Heart right ventricle (tissue), 16 donors: ENCODE results near the gene RASGRF2. TPM values are rescaled to one million over a fixed set of nuclear protein-coding genes. Genes with fewer than 3 reads are reported as not detected.
"Not testable (repeated sequence)": the region's sequence is repeated elsewhere in the genome, so short reads cannot be mapped to it uniquely, and the experiment has no call there.

Source experiments
- ATAC-seq, 8 donors: fragments of 200-7000 bp; cut with Tn5 transposase; one replicate each; pipeline ENCODE4 v1.9.1; 2020; ENCODE audit warnings: mild to moderate bottlenecking in 8 of 8, moderate library complexity in 8 of 8, moderate number of reproducible peaks in 1 of 8
- DNase-seq, 2 donors: peaks; one replicate each; pipeline ENCODE4 v3.0.0-alpha.2; 2020
- H3K27ac ChIP-seq, 10 donors: fragments of 200-600 bp; sonication (generic) in 2 of 10; one replicate each; pipeline versions ENCODE4 v1.5.0 to v1.8.0; 2020 to 2022; ENCODE audit warnings: mild to moderate bottlenecking in 3 of 10
- H3K27me3 ChIP-seq, 7 donors: fragments of 200-600 bp; one replicate each; pipeline ENCODE4 v1.8.0; 2021 to 2022; ENCODE audit warnings: mild to moderate bottlenecking in 2 of 7
- H3K36me3 ChIP-seq, 9 donors: fragments of 200-600 bp; sonication (generic) in 1 of 9; one replicate each; pipeline versions ENCODE4 v1.5.0 to v1.8.0; 2020 to 2022; ENCODE audit warnings: mild to moderate bottlenecking in 2 of 9
- H3K4me1 ChIP-seq, 9 donors: fragments of 200-600 bp; sonication (generic) in 1 of 9; one replicate each; pipeline versions ENCODE4 v1.5.0 to v1.8.0; 2020 to 2022; ENCODE audit warnings: mild to moderate bottlenecking in 4 of 9
- H3K4me3 ChIP-seq, 10 donors: fragments of 200-600 bp; sonication (generic) in 2 of 10; one replicate each; pipeline versions ENCODE4 v1.5.0 to v1.8.0; 2020 to 2022; ENCODE audit warnings: mild to moderate bottlenecking in 7 of 10, moderate library complexity in 2 of 10
- H3K9me3 ChIP-seq, 11 donors: fragments of 200-600 bp in 10 of 11; sonication (generic) in 2 of 11; one replicate each; pipeline versions ENCODE4 v1.5.0 to v1.8.0; 2013 to 2022; ENCODE audit warnings: mild to moderate bottlenecking in 2 of 11, control low read depth in 1 of 11, moderate library complexity in 1 of 11
- WGBS, 2 donors: extraction: QIAGEN DNeasy Blood & Tissue Kit; methylation state at CpG; one replicate each; pipeline ENCODE4 v1.1.7; 2013; ENCODE audit warnings: inconsistent platforms in 1 of 2; 5-methylcytosine and 5-hydroxymethylcytosine counted together
- intact Hi-C, 10 donors: fragments of 100-400 bp; cut with DNase I; formaldehyde crosslinking; loops; one replicate each; pipeline versions ENCODE4 v1.11.1 to v1.14.2; 2022
- polyA plus RNA-seq, 2 donors: library from polyadenylated mRNA; stranded (reverse); fragments of 200-250 nt; gene quantifications; one replicate each; pipeline ENCODE4 v1.2.3, GENCODE V29; 2013
- total RNA-seq, 10 donors: library from RNA; stranded (reverse); fragmentation: NEBNext Ultra II Directional in 3 of 10; extraction: Animal tissue kit (Norgen Biotek cat#: 25700) in 3 of 10; gene quantifications; one replicate each; pipeline versions ENCODE4 v1.2.1 to v1.2.4, GENCODE V29; 2021 to 2023
- TF ChIP-seq, protein P1 (sequence below), 9 donors: fragments of 200-600 bp; sonication (generic) in 2 of 9; IDR thresholded peaks; one replicate each; pipeline versions ENCODE4 v1.5.0 to v1.8.0; 2021 to 2022; ENCODE audit warnings: antibody characterized with exemption in 9 of 9, mild to moderate bottlenecking in 5 of 9, moderate library complexity in 1 of 9
- donor health status: Arrhythmogenic right ventricular cardiomyopathy.
- donor health status: ischemic (EF 13 %, LVEDD 7.1; RV severe dilation, severe dysfunction).
- donor health status: healthy with polysubstance abuse.
- donor health status: DM: no; HTN: yes; CAD: no.
- donor health status: DM: no; HTN: no; CAD: no.
- donor health status: ischemic (EF 25% LVEDD 6.9; RV normal size, moderate dysfunction).
- donor health status: ischemic (EF 25% LVEDD 5.7; RV mildly dilated, moderate dysfunction).
- donor health status: healthy.
- donor health status: DM: yes; HTN: yes; CAD: no.
- donor health status: Ischemic cardiomyopathy.
- donor health status: ischemic (EF 35%, LVEDD 5.7; RV mildly dilated, moderate dysfunction).
- donor health status: nonischemic (EF 11% LVEDD 7.7; RV severe dilation, severe dysfunction).
- donor health status: DM: yes; HTN: yes; CAD: no.
- donor health status: PGD.
- donor health status: ischemic (EF 29% LVEDD 5.4; RV normal size, mild dysfunction).
- donor health status: nonischemic (EF 23%, LVEDD 6.1; RV moderate dilation, normal function).

Gene RASGRF2
- total and polyA plus RNA-seq, 12 donors = 2.9 to 13.4 (median 6.8) TPM

DNA sequence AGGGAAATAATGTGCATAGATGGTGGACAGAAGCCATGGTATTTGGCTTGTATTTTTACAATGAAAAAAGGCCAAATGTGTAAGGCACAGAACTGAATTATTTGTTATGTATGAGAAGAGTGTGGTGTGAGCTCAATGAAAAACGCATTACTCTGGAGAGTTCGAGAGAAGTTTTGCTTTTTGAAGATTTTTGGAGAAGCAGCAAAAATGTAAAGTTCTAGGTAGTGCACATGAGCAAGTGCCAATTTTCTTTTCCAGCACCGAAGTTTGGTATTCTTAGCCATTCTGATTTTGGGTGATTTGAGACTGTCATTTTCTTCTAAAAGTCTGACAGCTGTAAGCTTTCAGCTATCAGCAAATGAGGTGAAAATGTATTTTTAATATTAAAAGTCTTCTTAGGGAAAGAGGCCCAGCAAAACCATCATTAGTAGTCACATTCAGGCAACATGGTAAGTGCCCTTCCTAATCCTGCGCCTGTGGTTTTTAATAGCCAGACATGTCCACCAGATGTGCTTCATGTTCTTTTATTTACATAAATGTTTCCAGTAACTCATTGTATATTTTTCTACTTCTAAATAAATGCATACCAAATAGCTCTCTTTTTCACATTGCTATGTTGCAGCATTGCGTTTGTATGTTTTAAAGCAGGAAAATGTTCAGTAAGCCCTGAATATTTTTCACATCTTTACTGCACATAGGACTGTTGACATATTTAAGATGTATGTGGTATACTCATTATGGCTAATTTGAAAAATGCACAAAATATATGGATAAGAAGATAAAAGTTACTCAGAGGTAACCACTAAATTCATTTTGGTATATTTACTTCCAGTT, 50.4 kb downstream of the RASGRF2 start:
- intact Hi-C loops = no loop called here
- peaks cover 0 to 22% (median 8%) of the 10 kb centered on the region in 9 donors for H3K4me1 ChIP-seq
- no peak overlapping the region for H3K4me3 ChIP-seq
- WGBS, 2 donors = 88 to 89% methylated on average over 5 of the region's 5 CpGs
- TF ChIP-seq, protein P1, sequence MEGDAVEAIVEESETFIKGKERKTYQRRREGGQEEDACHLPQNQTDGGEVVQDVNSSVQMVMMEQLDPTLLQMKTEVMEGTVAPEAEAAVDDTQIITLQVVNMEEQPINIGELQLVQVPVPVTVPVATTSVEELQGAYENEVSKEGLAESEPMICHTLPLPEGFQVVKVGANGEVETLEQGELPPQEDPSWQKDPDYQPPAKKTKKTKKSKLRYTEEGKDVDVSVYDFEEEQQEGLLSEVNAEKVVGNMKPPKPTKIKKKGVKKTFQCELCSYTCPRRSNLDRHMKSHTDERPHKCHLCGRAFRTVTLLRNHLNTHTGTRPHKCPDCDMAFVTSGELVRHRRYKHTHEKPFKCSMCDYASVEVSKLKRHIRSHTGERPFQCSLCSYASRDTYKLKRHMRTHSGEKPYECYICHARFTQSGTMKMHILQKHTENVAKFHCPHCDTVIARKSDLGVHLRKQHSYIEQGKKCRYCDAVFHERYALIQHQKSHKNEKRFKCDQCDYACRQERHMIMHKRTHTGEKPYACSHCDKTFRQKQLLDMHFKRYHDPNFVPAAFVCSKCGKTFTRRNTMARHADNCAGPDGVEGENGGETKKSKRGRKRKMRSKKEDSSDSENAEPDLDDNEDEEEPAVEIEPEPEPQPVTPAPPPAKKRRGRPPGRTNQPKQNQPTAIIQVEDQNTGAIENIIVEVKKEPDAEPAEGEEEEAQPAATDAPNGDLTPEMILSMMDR (IDR thresholded peaks at IDR 0.05) = no peak
- ATAC-seq (no peak), DNase-seq (no peak)
- no peaks in the 10 kb centered on the region for H3K36me3 ChIP-seq
- no peaks in the 10 kb centered on the region for H3K27me3 ChIP-seq
- no peaks in the 10 kb centered on the region for H3K9me3 ChIP-seq
- no peak overlapping the region for H3K27ac ChIP-seq

DNA sequence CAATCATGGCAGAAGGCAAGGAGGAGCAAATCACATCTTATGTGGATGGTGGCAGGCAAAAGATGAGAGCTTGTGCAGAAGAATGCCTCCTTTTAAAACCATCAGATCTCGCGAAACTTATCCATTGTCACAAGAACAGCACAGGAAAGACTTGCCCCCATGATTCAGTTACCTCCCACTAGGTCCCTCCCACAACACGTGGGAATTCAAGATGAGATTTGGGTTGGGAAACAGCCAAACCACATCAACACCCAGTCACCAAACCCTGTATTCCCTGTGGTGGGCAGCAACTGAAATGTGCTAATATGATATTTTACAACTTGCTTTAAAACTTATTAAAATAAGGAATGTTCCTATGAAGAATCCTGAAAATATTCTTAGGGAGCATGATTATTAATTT, 54.2 kb downstream of the RASGRF2 start:
- intact Hi-C loops = no loop called here

DNA sequence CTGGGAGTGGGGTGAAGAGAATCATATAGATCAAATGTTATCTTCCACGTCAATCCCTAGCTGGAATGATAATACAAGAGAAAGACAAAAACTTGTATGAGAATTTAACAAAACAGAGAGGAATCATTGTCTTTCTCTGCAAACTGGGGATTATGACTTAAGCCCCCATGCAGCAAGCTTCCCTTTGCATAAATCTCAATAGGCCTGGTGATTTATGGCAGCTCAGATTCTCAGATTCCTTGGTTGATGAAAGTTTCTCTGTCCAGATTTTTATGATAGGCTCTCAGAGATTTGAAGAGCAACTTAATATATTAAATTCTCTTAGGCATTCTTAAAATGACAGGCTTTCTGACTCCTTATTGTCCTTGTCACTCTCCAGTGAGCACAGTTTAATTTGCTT, 56.0 kb downstream of the RASGRF2 start:
- H3K27me3 ChIP-seq = peaks cover 0 to 3% (median 0%) of the 10 kb centered on the region in 7 donors
- H3K4me1 ChIP-seq = peaks cover 0 to 5% (median 0%) of the 10 kb centered on the region in 9 donors
- no peak for ATAC-seq
- no peak overlapping the region for H3K4me3 ChIP-seq
- TF ChIP-seq, protein P1 (IDR thresholded peaks at IDR 0.05) = no peak
- WGBS, 2 donors = 0 to 22% methylated on average over 1 of the region's 1 CpG
- DNase-seq = no peak
- H3K9me3 ChIP-seq = no peaks in the 10 kb centered on the region
- intact Hi-C loops = no loop called here
- H3K36me3 ChIP-seq = no peaks in the 10 kb centered on the region
- H3K27ac ChIP-seq = no peak overlapping the region

More for the DNA sequence above, 54.2 kb downstream of the RASGRF2 start:
- no peak for ATAC-seq
- peaks cover 0 to 3% (median 0%) of the 10 kb centered on the region in 7 donors for H3K27me3 ChIP-seq
- H3K27ac ChIP-seq = no peak overlapping the region
- H3K9me3 ChIP-seq = no peaks in the 10 kb centered on the region
- no peak overlapping the region for H3K4me3 ChIP-seq
- peaks cover 0 to 4% (median 0%) of the 10 kb centered on the region in 9 donors for H3K4me1 ChIP-seq
- no peak for DNase-seq
- no peaks in the 10 kb centered on the region for H3K36me3 ChIP-seq
- TF ChIP-seq, protein P1 (IDR thresholded peaks at IDR 0.05) = no peak
- WGBS, 2 donors = 58 to 71% methylated on average over 3 of the region's 3 CpGs

DNA sequence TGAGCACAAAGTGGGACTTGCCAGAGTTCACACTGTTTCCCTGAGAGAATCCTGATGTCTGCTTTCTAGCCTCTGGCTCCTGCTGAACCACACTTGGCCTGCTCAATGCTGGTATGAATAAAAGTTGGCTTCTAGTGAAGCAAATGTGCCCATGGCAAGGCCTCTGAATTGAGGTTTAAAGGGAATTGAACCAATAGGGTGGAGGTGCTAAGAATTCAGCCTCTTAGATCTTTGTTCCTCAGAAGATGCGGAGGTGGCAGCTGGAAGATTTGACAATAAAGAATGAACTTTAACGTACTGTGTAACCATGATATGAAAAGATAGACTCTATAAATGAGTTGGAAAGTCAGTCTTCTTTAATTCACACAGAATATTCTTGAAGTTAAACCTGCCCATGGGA, 57.2 kb downstream of the RASGRF2 start:
- peaks cover 0 to 3% (median 0%) of the 10 kb centered on the region in 7 donors for H3K27me3 ChIP-seq
- H3K36me3 ChIP-seq = no peaks in the 10 kb centered on the region
- H3K27ac ChIP-seq = no peak overlapping the region
- intact Hi-C loops = no loop called here
- peaks cover 0 to 17% (median 0%) of the 10 kb centered on the region in 9 donors for H3K4me1 ChIP-seq
- 77 to 94% methylated on average over 2 of the region's 2 CpGs for WGBS, 2 donors
- no peaks in the 10 kb centered on the region for H3K9me3 ChIP-seq
- ATAC-seq (no peak), DNase-seq (no peak)
- TF ChIP-seq, protein P1 (IDR thresholded peaks at IDR 0.05) = no peak
- H3K4me3 ChIP-seq = no peak overlapping the region

DNA sequence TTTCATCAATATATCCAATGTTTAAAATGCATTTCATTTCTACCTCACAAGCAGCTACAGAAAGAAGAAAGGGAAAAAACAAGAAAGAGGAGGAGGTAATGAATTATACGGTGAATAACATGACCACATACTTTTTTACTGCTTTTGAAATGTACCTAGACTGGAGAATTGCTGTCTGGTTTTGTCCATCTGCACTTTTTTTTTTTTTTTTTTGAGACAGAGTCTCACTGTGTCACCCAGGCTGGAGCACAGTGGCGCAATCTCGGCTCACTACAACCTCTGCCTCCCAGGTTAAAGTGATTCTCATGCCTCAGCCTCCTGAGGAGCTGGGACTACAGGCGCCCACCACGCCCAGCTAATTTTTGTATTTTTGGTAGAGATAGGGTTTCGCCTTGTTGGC, 58.4 kb downstream of the RASGRF2 start:
- 93 to 97% methylated on average over 6 of the region's 6 CpGs for WGBS, 2 donors
- DNase-seq = not testable (repeated sequence)

More for the DNA sequence above, 58.4 kb downstream of the RASGRF2 start:
- H3K4me1 ChIP-seq = peaks cover 0 to 27% (median 0%) of the 10 kb centered on the region in 9 donors
- intact Hi-C loops, H3K36me3 ChIP-seq, H3K27ac ChIP-seq, H3K9me3 ChIP-seq, ATAC-seq, H3K4me3 ChIP-seq, H3K27me3 ChIP-seq: not testable (repeated sequence)
